GM21390 (cell line): ENCODE results near the gene DRD5.
"Not testable (repeated sequence)": the region's sequence is repeated elsewhere in the genome, so short reads cannot be mapped to it uniquely, and the experiment has no call there.

Source experiments
- ATAC-seq: cut with Tn5 transposase; IDR thresholded peaks from one replicate; pipeline ENCODE4 v1.9.1; 2021; ENCODE audit not compliant: unreplicated experiment

DRD5 gene

GRCh38 chr4:9781343-9782135 lies at the start of gene DRD5:
Gene DRD5 (plus strand): TSS chr4:9781634. CDS start chr4:9782030, 396 bp downstream.
- no peak for ATAC-seq

GRCh38 chr4:9732256-9732655 lies 49.2 kb upstream of the DRD5 start:
- not testable (repeated sequence) for ATAC-seq

DNA sequence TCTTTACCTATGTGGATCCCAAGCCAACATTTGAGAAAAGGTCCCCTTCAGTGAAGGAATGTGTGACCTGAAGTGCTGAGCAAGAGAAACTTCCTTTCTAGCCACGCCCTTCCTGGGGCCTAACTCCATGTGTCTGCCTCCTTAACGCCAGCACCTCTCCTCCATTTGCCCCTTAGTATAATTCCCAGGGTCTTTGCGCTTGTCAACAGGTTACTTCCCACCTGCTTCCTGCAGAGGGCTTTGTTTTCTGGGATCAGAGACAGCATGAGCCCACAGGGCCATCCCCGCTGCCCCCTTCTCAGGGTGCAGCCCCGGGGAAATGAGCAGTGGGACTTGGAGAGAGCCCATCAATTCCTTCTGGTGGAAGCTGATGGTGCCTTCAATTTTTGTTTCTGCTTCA lies 45.9 kb upstream of the DRD5 start:
- no peak for ATAC-seq

- ATAC-seq = not testable (repeated sequence)
Measured at GRCh38 chr4:9737280-9737679, 44.2 kb upstream of the DRD5 start.

DNA sequence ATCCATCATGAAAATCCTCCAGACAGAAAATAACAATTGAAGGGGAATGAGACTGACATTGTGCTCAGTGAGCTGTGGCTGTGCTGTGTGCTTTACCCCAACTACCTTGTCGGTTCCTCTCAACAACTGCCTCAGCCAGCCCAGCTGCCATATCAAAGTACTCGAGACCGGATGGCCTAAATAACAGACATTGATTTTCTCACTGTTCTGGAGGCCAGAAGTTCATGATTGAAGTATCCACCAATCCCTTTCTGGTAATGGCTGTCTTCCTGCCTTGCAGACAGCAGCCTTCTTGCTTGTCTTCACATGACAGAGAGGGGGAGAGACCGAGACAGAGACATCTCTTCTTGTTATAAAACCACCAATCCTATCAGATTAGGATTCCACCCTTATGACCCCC lies 37.6 kb upstream of the DRD5 start:
- not testable (repeated sequence) for ATAC-seq

DNA sequence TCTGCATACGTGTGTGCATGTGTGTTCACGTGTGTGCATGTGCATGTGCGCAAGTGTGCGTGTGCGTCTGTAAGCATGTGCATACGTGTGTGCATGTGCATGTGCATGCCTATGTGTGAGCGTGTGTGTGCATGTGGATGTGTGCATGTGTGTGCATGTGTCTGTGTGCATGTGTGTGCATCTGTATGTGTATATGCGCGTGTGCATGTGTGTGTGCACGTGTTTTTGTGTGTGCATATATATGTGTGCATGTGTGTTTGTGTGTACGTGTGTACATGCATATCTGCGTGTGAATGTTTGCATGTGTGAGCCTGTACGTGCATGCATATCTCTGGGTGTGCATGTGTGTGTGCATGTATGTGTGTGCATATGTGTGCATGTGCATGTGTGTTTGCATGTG lies 35.7 kb upstream of the DRD5 start:
- ATAC-seq = no peak

GRCh38 chr4:9758641-9759317 lies 22.7 kb upstream of the DRD5 start:
- ATAC-seq = no peak

- ATAC-seq = no peak
Measured at GRCh38 chr4:9762823-9763475, 18.5 kb upstream of the DRD5 start.

GRCh38 chr4:9764155-9764696 lies 17.2 kb upstream of the DRD5 start:
- no peak for ATAC-seq

GRCh38 chr4:9765091-9765490 lies 16.3 kb upstream of the DRD5 start:
- no peak for ATAC-seq

GRCh38 chr4:9769321-9769720 lies 12.1 kb upstream of the DRD5 start:
- no peak for ATAC-seq

DNA sequence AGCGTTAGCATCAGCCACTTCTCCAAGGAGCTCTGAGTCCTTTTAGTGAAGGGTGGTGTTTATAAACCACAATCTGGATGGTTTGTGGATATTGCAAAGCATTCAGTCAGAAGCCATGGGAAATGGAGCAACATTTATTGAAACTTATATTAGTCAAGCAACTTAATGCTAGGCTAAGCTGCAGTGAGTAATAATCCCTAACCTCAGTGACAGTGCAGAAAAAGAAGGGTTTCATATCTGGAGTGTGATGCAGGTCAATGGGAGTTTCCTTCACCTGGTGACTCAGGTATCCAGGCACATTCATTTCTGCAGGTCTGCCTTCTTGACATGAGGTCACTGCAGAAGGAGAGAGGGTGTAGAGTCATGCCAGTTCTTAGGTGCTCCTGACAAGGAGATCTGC lies 10.4 kb upstream of the DRD5 start:
- ATAC-seq = no peak

DNA sequence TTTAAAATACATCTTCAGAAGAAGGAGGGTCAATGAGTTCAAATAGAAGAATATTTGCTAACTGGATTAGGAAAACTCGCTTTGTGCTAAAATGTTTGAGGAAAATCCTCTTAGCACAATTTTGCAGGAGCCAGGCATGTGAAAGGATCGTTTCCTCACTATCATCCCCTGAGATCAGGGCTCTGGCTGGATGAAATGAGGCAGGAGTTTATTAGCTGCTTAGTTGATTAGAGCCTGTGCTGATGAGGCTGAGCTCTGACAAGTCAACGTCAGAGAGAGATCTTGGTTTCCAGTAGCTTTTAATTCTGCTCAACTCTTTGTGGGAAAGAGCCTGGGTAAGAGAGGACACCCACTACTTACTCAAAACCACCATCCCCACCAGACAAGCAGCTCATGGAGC lies 8.0 kb upstream of the DRD5 start:
- no peak for ATAC-seq

DNA sequence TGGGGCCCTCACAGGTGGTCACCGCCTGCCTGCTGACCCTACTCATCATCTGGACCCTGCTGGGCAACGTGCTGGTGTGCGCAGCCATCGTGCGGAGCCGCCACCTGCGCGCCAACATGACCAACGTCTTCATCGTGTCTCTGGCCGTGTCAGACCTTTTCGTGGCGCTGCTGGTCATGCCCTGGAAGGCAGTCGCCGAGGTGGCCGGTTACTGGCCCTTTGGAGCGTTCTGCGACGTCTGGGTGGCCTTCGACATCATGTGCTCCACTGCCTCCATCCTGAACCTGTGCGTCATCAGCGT lies 652 bp downstream of the DRD5 start:
- no peak for ATAC-seq

- ATAC-seq = not testable (repeated sequence)
Measured at GRCh38 chr4:9785891-9786290, 4.5 kb downstream of the DRD5 start.

DNA sequence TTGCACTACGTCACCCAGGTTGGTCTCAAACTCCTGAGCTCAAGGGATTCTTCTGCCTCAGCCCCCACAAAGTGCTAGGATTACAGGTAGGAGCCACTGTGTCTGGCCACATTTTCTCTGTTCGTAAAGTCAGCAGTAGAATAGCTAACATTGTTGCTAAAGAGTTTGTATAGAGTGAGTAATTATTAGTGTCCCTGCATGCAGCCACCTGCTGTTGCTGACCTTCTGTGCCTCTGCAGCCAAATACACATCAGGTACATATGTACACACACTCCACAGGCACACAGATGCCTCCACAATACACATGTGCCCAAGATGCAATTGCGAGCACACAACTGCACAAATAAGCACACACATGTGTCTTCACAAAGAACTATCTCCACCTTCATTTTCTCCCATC lies 10.9 kb downstream of the DRD5 start:
- no peak for ATAC-seq

DNA sequence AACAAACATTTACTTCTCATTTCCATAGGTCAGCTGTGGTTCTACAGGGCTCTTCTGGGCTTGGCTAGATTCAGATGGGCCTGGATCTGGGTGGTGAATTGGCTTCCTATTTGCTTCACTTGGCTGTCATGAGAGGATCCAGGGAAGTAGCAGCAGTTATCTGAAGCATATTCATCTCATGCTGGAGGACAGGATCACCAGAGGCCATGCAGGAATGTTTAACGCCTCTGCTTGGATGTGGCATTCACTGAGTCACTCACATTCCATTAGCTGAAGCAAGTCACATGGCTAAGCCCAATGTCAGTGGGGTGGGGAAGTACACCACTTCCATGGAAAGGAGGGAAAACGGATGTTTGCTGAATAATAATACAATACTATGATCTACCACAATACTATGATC lies 15.2 kb downstream of the DRD5 start:
- ATAC-seq = not testable (repeated sequence)

- ATAC-seq = no peak
Measured at GRCh38 chr4:9800848-9801247, 19.4 kb downstream of the DRD5 start.

DNA sequence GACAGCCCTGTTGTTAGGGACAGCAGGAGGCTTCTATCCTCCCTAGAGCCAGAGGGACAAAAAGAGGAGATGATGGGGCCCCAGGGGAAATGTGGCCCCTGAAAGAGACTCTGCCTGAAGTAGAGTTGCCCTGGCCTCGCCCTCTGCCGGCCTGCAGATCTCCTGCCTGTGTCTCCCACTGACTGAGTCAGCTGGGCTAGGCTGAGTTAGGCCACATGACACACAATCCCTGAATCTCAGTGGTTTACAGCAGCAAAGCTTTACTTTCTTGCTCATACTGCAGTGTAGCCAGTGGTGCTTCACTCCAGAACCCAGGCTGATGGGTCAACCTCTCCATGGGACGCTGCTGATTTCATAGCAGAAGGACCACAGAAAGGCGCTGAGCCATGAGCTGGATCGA lies 23.5 kb downstream of the DRD5 start:
- ATAC-seq = no peak

- ATAC-seq = no peak
Measured at GRCh38 chr4:9808077-9808476, 26.6 kb downstream of the DRD5 start.

DNA sequence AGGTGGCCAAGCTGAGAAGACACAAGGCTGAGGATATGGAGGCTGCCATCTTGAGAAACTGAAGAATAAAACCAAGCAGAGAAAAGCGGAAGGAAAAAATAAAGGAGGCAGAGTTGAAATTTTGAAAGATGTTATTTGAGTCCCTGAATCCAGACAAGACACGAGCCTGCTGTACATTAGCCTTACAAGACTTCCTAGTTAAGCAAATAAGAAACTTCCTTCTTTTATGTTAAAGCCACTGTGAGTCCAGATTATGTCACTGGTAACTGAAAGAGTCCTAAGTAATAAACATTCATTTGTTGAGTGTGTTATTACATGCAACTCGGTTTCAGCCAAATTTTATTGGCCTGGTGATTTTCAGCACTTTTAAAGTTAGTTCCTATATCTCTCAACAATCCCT lies 30.4 kb downstream of the DRD5 start:
- ATAC-seq = no peak
